Measurements from ENCODE around the gene INPP5D. TPM values are rescaled to one million over a fixed set of nuclear protein-coding genes. Genes with fewer than 3 reads are reported as not detected.

Gene INPP5D
- total RNA-seq, 1 experiment from 2014 or later = 17.2 TPM

DNA sequence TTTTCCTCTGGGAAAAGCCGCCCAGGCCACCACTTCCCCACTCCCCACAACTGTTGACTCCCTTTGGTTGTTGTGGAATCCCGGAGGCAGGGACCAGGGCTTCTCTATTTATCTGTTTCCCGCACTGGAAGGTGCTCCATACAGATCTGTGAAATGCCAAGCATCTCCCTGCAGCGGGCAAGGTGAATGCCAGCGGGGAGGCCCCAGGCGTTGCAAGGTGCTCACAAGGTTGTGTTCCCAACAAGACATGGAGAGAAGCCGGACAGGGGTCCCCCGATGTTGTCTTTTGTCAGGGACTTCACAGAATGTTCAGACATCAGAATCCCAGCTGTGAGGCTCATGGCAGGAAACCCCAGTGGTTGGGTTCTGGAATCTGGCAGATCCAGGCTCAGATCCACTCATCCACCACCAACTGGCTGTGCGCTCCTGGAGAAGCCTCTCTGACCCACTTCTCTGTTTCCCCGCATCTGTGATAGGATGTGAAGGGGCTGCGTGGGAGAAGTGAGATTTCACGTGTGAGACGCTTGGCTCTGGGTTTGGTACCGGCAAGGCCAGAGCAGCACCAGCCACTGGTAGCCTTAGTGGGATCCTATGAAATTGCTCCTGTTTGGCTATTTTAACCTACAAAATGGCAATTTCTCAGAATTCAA, 36.3 kb upstream of the INPP5D start (continued):
- TF ChIP-seq, protein P1, sequence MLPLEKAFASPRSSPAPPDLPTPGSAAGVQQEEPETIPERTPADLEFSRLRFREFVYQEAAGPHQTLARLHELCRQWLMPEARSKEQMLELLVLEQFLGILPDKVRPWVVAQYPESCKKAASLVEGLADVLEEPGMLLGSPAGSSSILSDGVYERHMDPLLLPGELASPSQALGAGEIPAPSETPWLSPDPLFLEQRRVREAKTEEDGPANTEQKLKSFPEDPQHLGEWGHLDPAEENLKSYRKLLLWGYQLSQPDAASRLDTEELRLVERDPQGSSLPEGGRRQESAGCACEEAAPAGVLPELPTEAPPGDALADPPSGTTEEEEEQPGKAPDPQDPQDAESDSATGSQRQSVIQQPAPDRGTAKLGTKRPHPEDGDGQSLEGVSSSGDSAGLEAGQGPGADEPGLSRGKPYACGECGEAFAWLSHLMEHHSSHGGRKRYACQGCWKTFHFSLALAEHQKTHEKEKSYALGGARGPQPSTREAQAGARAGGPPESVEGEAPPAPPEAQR (CRISPR knock-in tag; IDR thresholded peaks at IDR 0.05) = no peak
- TF ChIP-seq ZNF425 (CRISPR knock-in tag; conservative IDR thresholded peaks at IDR 0.05) (no peak), SMAD4 (CRISPR knock-in tag; IDR thresholded peaks at IDR 0.05) (no peak), ZNF317 (CRISPR knock-in tag; IDR thresholded peaks at IDR 0.05; ENCODE audit: borderline replicate concordance, low read depth) (no peak)
- TF ChIP-seq, protein P2, sequence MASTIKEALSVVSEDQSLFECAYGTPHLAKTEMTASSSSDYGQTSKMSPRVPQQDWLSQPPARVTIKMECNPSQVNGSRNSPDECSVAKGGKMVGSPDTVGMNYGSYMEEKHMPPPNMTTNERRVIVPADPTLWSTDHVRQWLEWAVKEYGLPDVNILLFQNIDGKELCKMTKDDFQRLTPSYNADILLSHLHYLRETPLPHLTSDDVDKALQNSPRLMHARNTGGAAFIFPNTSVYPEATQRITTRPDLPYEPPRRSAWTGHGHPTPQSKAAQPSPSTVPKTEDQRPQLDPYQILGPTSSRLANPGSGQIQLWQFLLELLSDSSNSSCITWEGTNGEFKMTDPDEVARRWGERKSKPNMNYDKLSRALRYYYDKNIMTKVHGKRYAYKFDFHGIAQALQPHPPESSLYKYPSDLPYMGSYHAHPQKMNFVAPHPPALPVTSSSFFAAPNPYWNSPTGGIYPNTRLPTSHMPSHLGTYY (CRISPR knock-in tag; IDR thresholded peaks at IDR 0.05) = no peak

DNA sequence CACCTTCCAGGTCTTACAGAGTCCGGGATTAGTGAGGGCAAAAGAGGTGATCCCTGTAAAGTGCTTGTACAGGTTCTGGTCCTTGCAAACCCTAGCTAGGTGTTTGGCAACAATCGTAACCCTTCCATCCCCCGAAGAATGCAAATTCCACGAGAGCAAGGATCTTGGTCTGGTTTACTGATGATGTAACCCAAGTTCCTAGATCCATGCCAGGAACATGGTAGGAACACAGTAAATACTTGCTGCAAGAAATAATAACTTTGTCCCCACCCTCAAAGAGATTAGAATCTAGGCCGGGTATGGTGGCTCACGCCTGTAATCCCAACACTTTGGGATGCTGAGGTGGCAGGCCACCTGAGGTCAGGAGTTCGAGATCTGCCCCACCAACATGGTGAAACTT, 34.4 kb upstream of the INPP5D start:
- Mint-ChIP-seq H3K4me3 (no peak overlapping the region), H3K9me3 (peaks cover 3% of the 10 kb centered on the region; the same call in 1 of the 2 replicates), H3K27ac (no peak overlapping the region), H3K36me3 (no peaks in the 10 kb centered on the region), H3K27me3 (ENCODE audit: low read depth) (no peaks in the 10 kb centered on the region; the same call in 1 of the 2 replicates), H3K4me1 (peaks cover 7% of the 10 kb centered on the region)
- TF ChIP-seq ZNF425 (CRISPR knock-in tag; conservative IDR thresholded peaks at IDR 0.05) = no peak
- TF ChIP-seq GABPB1 (CRISPR knock-in tag; IDR thresholded peaks at IDR 0.05) = no peak
- no peak for TF ChIP-seq GRHL2 (CRISPR knock-in tag; IDR thresholded peaks at IDR 0.05; ENCODE audit: insufficient replicate concordance, severe bottlenecking)
- no peak for TF ChIP-seq NR3C1 (CRISPR knock-in tag; conservative IDR thresholded peaks at IDR 0.05; ENCODE audit: low read depth)
- TF ChIP-seq, protein P3, sequence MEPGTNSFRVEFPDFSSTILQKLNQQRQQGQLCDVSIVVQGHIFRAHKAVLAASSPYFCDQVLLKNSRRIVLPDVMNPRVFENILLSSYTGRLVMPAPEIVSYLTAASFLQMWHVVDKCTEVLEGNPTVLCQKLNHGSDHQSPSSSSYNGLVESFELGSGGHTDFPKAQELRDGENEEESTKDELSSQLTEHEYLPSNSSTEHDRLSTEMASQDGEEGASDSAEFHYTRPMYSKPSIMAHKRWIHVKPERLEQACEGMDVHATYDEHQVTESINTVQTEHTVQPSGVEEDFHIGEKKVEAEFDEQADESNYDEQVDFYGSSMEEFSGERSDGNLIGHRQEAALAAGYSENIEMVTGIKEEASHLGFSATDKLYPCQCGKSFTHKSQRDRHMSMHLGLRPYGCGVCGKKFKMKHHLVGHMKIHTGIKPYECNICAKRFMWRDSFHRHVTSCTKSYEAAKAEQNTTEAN (CRISPR knock-in tag; IDR thresholded peaks at IDR 0.05) = no peak
- no peak for TF ChIP-seq HMGXB4 (CRISPR knock-in tag; IDR thresholded peaks at IDR 0.05)
- TF ChIP-seq SP1 (CRISPR knock-in tag; conservative IDR thresholded peaks at IDR 0.05) = no peak
- no peak for TF ChIP-seq CREB1 (CRISPR knock-in tag; IDR thresholded peaks at IDR 0.05)
- no peak for TF ChIP-seq RORB (CRISPR knock-in tag; IDR thresholded peaks at IDR 0.05)
- DNase-seq (ENCODE audit: low spot score) (no peak), ATAC-seq (no peak)
- ChIA-PET POLR2A (no interaction called here), CTCF (no interaction called here)

Measured in WTC11 (cell line).